Osteocyte (in vitro differentiated cells): ENCODE measurements around the gene GPR173. TPM values are rescaled to one million over a fixed set of nuclear protein-coding genes. Genes with fewer than 3 reads are reported as not detected.

ENCODE experiments used
- DNase-seq: peaks from one replicate; pipeline ENCODE4 v3.0.0; 2021; ENCODE audit warnings: mixed read lengths; ENCODE audit not compliant: unreplicated experiment; ENCODE audit errors: extremely low spot score
- H3K27ac Mint-ChIP-seq: one replicate; pipeline ENCODE4 v1.8.0; 2021; ENCODE audit warnings: mild to moderate bottlenecking, mixed read lengths; ENCODE audit not compliant: unreplicated experiment
- H3K27me3 Mint-ChIP-seq: one replicate; pipeline ENCODE4 v1.8.0; 2021; ENCODE audit warnings: mixed read lengths; ENCODE audit not compliant: unreplicated experiment
- H3K36me3 Mint-ChIP-seq: one replicate; pipeline ENCODE4 v1.8.0; 2021; ENCODE audit warnings: mixed read lengths; ENCODE audit not compliant: unreplicated experiment
- H3K4me1 Mint-ChIP-seq: one replicate; pipeline ENCODE4 v1.8.0; 2021; ENCODE audit warnings: mixed read lengths; ENCODE audit not compliant: unreplicated experiment
- H3K4me3 Mint-ChIP-seq: one replicate; pipeline ENCODE4 v1.8.0; 2021; ENCODE audit warnings: mild to moderate bottlenecking, moderate library complexity, mixed read lengths; ENCODE audit not compliant: unreplicated experiment
- H3K9me3 Mint-ChIP-seq: one replicate; pipeline ENCODE4 v1.8.0; 2021; ENCODE audit warnings: mixed read lengths; ENCODE audit not compliant: unreplicated experiment
- total RNA-seq: library from RNA; stranded (reverse); gene quantifications from 2 replicates; pipeline ENCODE4 v1.2.1, GENCODE V29; 2021
- TF ChIP-seq, protein P1 (sequence below): fragments of 200-600 bp; sonication (generic); IDR thresholded peaks from 2 replicates; pipeline ENCODE4 v1.5.0; 2021; ENCODE audit warnings: antibody characterized with exemption, mild to moderate bottlenecking, moderate library complexity

The GPR173 gene
- total RNA-seq, 1 donor from 2014 or later: 17.3 TPM

DNA sequence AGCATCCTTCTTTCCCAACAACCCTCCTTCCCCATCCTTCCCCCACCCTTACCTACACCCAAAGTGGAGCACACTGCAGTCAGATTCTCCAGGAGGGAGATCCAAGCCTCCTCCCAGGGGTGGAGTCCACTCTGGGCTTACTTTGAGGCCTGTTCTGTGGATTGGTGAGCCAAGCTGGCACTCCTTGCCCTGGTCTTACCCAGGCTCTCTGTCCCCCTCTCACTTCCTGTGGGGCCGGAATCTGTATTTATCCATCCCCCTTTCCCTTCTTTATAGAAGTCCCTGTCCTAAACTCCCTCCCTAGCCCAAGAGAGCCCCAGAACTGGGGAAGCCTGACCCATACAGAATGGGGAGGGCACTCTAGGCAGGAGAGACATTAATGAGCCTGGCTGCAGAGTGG is 30.4 kb downstream of the GPR173 start:
- no peak for DNase-seq
- peaks cover 4% of the 10 kb centered on the region for H3K36me3 Mint-ChIP-seq
- peaks cover 17% of the 10 kb centered on the region for H3K4me1 Mint-ChIP-seq
- peak overlapping the region; percentile 38 for H3K27ac Mint-ChIP-seq
- no peak overlapping the region for H3K4me3 Mint-ChIP-seq
- H3K27me3 Mint-ChIP-seq: no peaks in the 10 kb centered on the region
- H3K9me3 Mint-ChIP-seq: no peaks in the 10 kb centered on the region
- TF ChIP-seq, protein P1, sequence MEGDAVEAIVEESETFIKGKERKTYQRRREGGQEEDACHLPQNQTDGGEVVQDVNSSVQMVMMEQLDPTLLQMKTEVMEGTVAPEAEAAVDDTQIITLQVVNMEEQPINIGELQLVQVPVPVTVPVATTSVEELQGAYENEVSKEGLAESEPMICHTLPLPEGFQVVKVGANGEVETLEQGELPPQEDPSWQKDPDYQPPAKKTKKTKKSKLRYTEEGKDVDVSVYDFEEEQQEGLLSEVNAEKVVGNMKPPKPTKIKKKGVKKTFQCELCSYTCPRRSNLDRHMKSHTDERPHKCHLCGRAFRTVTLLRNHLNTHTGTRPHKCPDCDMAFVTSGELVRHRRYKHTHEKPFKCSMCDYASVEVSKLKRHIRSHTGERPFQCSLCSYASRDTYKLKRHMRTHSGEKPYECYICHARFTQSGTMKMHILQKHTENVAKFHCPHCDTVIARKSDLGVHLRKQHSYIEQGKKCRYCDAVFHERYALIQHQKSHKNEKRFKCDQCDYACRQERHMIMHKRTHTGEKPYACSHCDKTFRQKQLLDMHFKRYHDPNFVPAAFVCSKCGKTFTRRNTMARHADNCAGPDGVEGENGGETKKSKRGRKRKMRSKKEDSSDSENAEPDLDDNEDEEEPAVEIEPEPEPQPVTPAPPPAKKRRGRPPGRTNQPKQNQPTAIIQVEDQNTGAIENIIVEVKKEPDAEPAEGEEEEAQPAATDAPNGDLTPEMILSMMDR: no peak

DNA sequence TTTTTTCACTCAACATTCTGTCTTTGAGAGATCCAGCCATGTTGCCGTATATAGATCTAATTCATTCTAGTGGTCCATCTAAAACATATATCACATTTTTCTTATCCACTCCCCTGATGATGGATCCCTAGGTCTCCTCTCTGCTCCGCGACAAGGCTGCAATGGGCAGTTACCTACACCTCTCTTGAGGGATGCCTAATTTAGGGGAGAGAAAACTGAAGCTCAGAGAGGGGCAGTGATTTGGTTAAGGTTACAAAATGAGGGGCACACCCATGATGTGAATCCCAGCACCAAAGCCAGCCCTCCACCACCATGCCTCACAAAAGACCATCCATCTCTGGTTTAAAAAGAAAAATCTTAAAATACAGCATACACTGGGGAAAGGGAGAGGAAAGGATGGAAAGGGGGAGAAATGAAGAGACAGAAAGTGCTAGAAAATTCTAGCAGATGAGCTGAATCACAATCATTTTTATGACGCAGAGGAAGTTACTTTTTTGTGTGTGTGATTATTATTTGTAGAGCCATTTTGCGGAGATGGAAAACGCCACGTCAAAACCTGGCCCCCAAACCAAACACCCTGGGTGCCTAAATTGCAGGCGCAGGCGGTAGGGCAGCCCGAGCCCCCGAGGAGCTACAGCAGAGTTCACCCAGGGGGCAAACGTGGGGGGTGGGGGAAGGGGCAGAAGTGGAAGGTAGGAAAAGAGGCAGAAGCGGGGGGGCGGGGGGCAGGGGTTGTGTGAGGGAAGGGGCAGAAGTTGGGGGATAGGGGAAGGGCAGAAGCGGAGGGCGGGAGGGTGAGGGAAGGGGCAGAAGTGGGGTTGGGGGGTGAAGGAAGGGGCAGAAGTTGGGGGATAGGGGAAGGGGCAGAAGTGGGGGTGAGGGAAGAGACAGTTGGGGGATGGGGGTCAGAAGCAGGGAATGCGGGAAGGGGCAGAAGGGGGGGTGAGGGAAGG is 32.3 kb downstream of the GPR173 start:
- H3K4me1 Mint-ChIP-seq: peaks cover 17% of the 10 kb centered on the region
- H3K36me3 Mint-ChIP-seq: peaks cover 19% of the 10 kb centered on the region
- TF ChIP-seq, protein P1: no peak
- H3K9me3 Mint-ChIP-seq: no peaks in the 10 kb centered on the region
- H3K27me3 Mint-ChIP-seq: no peaks in the 10 kb centered on the region
- H3K27ac Mint-ChIP-seq: peak overlapping the region; percentile 95
- no peak for DNase-seq
- peak overlapping the region; percentile 73 for H3K4me3 Mint-ChIP-seq

DNA sequence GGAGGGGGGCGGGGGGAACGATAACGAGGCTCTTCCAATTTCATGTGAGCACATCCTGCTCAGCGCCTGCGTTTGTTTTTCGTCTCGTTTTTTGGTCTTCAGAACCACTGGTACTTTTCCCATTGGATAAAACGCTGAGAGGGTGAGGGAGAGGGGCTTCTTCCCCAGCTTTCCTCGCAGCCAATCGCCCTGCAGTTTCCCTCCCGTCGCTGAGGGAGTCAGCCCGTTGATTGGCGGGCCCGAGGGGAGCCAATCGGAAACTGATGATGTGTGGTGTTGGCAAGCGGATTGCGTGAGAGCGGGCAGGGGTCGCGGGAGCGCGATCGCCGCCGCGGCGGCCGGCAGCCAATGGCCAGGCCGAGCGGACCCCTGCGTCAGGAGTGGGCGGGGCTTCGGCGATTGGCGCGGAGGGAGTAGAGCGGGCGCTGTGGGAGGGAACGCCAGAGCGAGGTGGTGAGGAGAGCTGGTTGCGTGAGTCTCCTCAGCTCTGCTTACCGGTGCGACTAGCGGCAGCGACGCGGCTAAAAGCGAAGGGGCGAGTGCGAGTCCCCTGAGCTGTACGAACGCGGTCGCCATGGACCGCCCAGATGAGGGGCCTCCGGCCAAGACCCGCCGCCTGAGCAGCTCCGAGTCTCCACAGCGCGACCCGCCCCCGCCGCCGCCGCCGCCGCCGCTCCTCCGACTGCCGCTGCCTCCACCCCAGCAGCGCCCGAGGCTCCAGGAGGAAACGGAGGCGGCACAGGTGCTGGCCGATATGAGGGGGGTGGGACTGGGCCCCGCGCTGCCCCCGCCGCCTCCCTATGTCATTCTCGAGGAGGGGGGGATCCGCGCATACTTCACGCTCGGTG is 33.6 kb downstream of the GPR173 start, which contains the start of gene TSPYL2:
TSPYL2 (plus strand) TSS at position 443 of the 848 bp plus-strand sequence; CDS start at position 575, 132 bp downstream.
- Mint-ChIP-seq H3K4me1 (peaks cover 17% of the 10 kb centered on the region), H3K9me3 (no peaks in the 10 kb centered on the region), H3K27me3 (no peaks in the 10 kb centered on the region), H3K36me3 (peaks cover 15% of the 10 kb centered on the region), H3K27ac (peak within 1 kb of the TSS; percentile 92), H3K4me3 (peak within 1 kb of the TSS; percentile 82)
- TF ChIP-seq, protein P1: no peak
- peak; percentile 98 for DNase-seq

DNA sequence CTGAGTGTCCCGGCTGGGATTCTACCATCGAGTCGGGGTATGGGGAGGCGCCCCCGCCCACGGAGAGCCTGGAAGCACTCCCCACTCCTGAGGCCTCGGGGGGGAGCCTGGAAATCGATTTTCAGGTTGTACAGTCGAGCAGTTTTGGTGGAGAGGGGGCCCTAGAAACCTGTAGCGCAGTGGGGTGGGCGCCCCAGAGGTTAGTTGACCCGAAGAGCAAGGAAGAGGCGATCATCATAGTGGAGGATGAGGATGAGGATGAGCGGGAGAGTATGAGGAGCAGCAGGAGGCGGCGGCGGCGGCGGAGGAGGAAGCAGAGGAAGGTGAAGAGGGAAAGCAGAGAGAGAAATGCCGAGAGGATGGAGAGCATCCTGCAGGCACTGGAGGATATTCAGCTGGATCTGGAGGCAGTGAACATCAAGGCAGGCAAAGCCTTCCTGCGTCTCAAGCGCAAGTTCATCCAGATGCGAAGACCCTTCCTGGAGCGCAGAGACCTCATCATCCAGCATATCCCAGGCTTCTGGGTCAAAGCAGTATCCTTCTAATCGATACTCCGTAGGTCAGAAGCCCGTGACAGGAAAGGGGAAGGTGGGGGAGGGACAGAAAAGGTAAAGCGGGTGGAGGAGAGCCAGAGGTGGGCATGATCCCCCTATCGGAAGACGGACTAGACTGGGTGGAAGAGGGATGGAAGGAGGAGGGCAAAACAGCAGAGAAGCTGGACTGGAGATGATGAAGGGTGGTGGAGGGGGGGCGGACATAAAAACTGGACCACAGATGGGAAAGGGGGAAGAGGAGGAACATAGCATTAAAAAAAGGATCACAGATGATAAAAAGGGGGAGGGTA is 34.4 kb downstream of the GPR173 start:
- Mint-ChIP-seq H3K36me3 (peaks cover 15% of the 10 kb centered on the region), H3K9me3 (no peaks in the 10 kb centered on the region), H3K4me3 (peak overlapping the region; percentile 82), H3K27ac (peak overlapping the region; percentile 64), H3K4me1 (peaks cover 17% of the 10 kb centered on the region), H3K27me3 (no peaks in the 10 kb centered on the region)
- TF ChIP-seq, protein P1: no peak
- no peak for DNase-seq
